ENCODE results near the gene C6orf141.

DNA sequence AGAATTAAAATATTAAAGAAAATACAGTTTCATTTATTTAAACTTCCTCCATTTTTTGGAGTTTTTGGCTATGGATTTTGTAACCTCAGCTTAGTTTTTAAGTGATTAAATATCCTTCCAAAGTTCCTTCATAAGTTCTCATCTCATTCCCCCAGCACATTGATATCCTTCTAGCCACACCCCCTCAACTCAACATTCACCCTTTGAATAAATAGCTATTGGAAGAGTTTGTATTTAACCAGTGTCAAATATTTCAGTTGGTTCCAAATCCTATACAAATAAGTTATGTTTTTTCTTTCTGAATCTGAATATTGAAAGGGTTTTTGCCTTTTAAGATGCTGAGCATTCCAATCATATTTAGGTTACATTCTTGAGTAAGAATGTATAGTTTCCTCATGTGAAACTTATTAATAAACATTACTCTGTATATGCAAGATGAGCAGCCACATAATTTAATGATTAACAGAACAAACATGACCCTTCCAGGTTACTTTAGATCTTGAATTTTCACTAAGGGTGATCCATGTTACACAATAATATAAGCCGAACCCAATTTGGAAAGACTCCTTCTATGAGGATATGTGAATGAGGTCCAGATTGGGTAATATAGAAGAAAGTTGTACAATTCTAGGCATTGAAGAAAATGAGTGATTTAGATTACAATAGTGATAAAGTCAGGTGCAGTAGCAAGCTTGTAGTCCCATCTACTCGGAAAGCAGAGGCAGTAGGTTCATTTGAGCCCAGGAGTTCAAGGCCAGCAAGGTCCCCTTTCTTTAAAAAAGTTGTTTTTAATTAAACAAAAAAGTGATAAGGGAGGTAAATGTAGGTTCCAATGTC lies 37.1 kb upstream of the C6orf141 start:
- no peak for TF ChIP-seq SUZ12 (IDR thresholded peaks at IDR 0.05; ENCODE audit: extremely low read depth, insufficient read depth, insufficient read length)
- no peak for TF ChIP-seq ZNF274 (IDR thresholded peaks at IDR 0.05; ENCODE audit: low read depth, low read length)

Measured in NT2/D1 (cell line).